H1 (cell line): ENCODE results near the gene CS. TPM values are rescaled to one million over a fixed set of nuclear protein-coding genes. Genes with fewer than 3 reads are reported as not detected.

Experiments used
- CTCF ChIA-PET: fragments of 300-600 bp; sonication (Branson Sonifier 250); formaldehyde crosslinking; loops from one replicate; lab custom pipeline; 2021; ENCODE audit not compliant: partially characterized antibody; lab: Charles Lee
- POLR2A ChIA-PET: fragments of 300-600 bp; sonication (Branson Sonifier 250); formaldehyde crosslinking; loops from one replicate; lab custom pipeline; 2021; ENCODE audit warnings: inconsistent platforms; ENCODE audit not compliant: partially characterized antibody; lab: Charles Lee
- DNase-seq, 2 experiments: peaks; one replicate each; pipeline versions ENCODE4 v3.0.0 to v3.0.0-alpha.2; 2010 to 2022; ENCODE audit warnings: low spot score in 2 of 2, low read depth in 1 of 2, mixed read lengths in 1 of 2
- FAIRE-seq: peaks from 2 replicates; lab custom pipeline; 2011; peaks lifted over from hg19 to GRCh38; lab: Jason Lieb, UNC
- H2AFZ ChIP-seq: 2 replicates; pipeline ENCODE4 v1.8.1; 2012; ENCODE audit warnings: low read length, inconsistent platforms
- H2AK5ac ChIP-seq: 2 replicates; pipeline ENCODE4 v1.6.1; 2013; ENCODE audit warnings: low read depth, low read length
- H2BK120ac ChIP-seq: replicated peaks from 2 replicates; pipeline ENCODE3; 2013; ENCODE audit warnings: low read depth, low read length, inconsistent platforms
- H2BK12ac ChIP-seq: 2 replicates; pipeline ENCODE4 v1.6.1; 2013; ENCODE audit warnings: low read depth, low read length
- H2BK15ac ChIP-seq: 2 replicates; pipeline ENCODE4 v1.6.1; 2013; ENCODE audit warnings: low read length
- H2BK20ac ChIP-seq: 2 replicates; pipeline ENCODE4 v1.6.1; 2013; ENCODE audit warnings: low read length
- H2BK5ac ChIP-seq: 2 replicates; pipeline ENCODE4 v1.6.1; 2013; ENCODE audit warnings: low read depth, low read length
- H3K14ac ChIP-seq: 2 replicates; pipeline ENCODE4 v1.6.1; 2013; ENCODE audit warnings: inconsistent platforms; ENCODE audit not compliant: insufficient read length
- H3K18ac ChIP-seq: 2 replicates; pipeline ENCODE4 v1.6.1; 2013; ENCODE audit warnings: low read length; ENCODE audit errors: extremely low read depth
- H3K23ac ChIP-seq: 2 replicates; pipeline ENCODE4 v1.6.1; 2013; ENCODE audit warnings: inconsistent platforms; ENCODE audit not compliant: insufficient read length
- H3K23me2 ChIP-seq: 2 replicates; pipeline ENCODE4 v1.6.1; 2013; ENCODE audit warnings: low read depth, low read length
- H3K27ac ChIP-seq: 2 replicates; pipeline ENCODE4 v1.6.1; 2011; ENCODE audit warnings: low read depth, low read length, inconsistent platforms
- H3K27me3 ChIP-seq, 4 experiments: replicated peaks in 1 of 4; 1 replicate in 1 of 4; 2 replicates in 3 of 4; pipeline versions ENCODE4 v1.6.1 to v1.8.1; 2011 to 2013; ENCODE audit warnings: low read length in 3 of 4, mild to moderate bottlenecking in 3 of 4, inconsistent platforms in 2 of 4, mixed read lengths in 2 of 4, moderate library complexity in 1 of 4; ENCODE audit not compliant: control insufficient read depth in 3 of 4, insufficient read depth in 3 of 4; ENCODE audit errors: extremely low read depth in 1 of 4
- H3K36me3 ChIP-seq, 4 experiments: 2 replicates each; pipeline versions ENCODE4 v1.6.1 to v1.8.1; 2011 to 2013; ENCODE audit warnings: mild to moderate bottlenecking in 4 of 4, low read length in 3 of 4, moderate library complexity in 2 of 4, control low read depth in 1 of 4, inconsistent platforms in 1 of 4; ENCODE audit not compliant: insufficient read depth in 4 of 4, control insufficient read depth in 2 of 4
- H3K4ac ChIP-seq: replicated peaks from 2 replicates; pipeline ENCODE3; 2013; ENCODE audit warnings: low read length, low read depth, mixed read lengths, inconsistent platforms; ENCODE audit not compliant: insufficient read length
- H3K4me1 ChIP-seq, 4 experiments: replicated peaks in 1 of 4; 1 replicate in 1 of 4; 2 replicates in 3 of 4; pipeline versions ENCODE4 v1.6.1 to v1.8.1; 2011 to 2013; ENCODE audit warnings: low read length in 3 of 4, inconsistent platforms in 2 of 4, mixed read lengths in 1 of 4; ENCODE audit not compliant: insufficient read depth in 4 of 4, control insufficient read depth in 3 of 4
- H3K4me2 ChIP-seq, 2 experiments: 2 replicates each; pipeline versions ENCODE4 v1.6.1 to v1.8.1; 2011 to 2013; ENCODE audit warnings: low read depth in 2 of 2, low read length in 2 of 2, control low read depth in 1 of 2, inconsistent platforms in 1 of 2, mild to moderate bottlenecking in 1 of 2; ENCODE audit not compliant: insufficient read depth in 1 of 2
- H3K4me3 ChIP-seq, 4 experiments: fragments of 200-600, 300-600 bp in 1 of 4; sonication (generic), shearing (Covaris generic), sonication (Bioruptor Twin) in 1 of 4; 2 replicates each; pipeline versions ENCODE4 v1.5.1 to v1.8.1; 2011 to 2016; ENCODE audit warnings: low read length in 4 of 4, low read depth in 3 of 4, control low read depth in 2 of 4, inconsistent platforms in 2 of 4, mild to moderate bottlenecking in 2 of 4, mixed read lengths in 1 of 4, moderate library complexity in 1 of 4; ENCODE audit not compliant: insufficient read depth in 2 of 4; ENCODE audit errors: extremely low read depth in 1 of 4
- H3K56ac ChIP-seq: replicated peaks from 2 replicates; pipeline ENCODE3; 2013; ENCODE audit warnings: low read depth, mild to moderate bottlenecking, mixed read lengths, low read length, inconsistent platforms; ENCODE audit not compliant: insufficient read length
- H3K79me1 ChIP-seq: 2 replicates; pipeline ENCODE4 v1.6.1; 2013; ENCODE audit warnings: low read depth, low read length, control low read depth
- H3K79me2 ChIP-seq, 2 experiments: 2 replicates each; pipeline versions ENCODE4 v1.6.1 to v1.8.1; 2012 to 2013; ENCODE audit warnings: low read length in 2 of 2, mild to moderate bottlenecking in 2 of 2, inconsistent platforms in 1 of 2; ENCODE audit not compliant: insufficient read depth in 2 of 2, control insufficient read depth in 1 of 2
- H3K9ac ChIP-seq, 4 experiments: replicated peaks in 1 of 4; 1 replicate in 1 of 4; 2 replicates in 3 of 4; pipeline versions ENCODE4 v1.6.1 to v1.8.1; 2011 to 2013; ENCODE audit warnings: low read depth in 3 of 4, low read length in 3 of 4, control low read depth in 2 of 4, mild to moderate bottlenecking in 2 of 4, moderate library complexity in 2 of 4, inconsistent platforms in 1 of 4; ENCODE audit errors: extremely low read depth in 1 of 4
- H3K9me3 ChIP-seq, 2 experiments: 2 replicates each; pipeline versions ENCODE4 v1.6.1 to v1.8.1; 2012 to 2013; ENCODE audit warnings: mild to moderate bottlenecking in 2 of 2, moderate library complexity in 2 of 2, control low read depth in 1 of 2, inconsistent platforms in 1 of 2, low read depth in 1 of 2, low read length in 1 of 2, mixed read lengths in 1 of 2; ENCODE audit not compliant: insufficient read depth in 2 of 2
- H4K20me1 ChIP-seq, 2 experiments: replicated peaks in 1 of 2; 2 replicates each; pipeline versions ENCODE3 to v1.8.1; 2011 to 2013; ENCODE audit warnings: inconsistent platforms in 2 of 2, low read length in 2 of 2, mild to moderate bottlenecking in 1 of 2; ENCODE audit not compliant: insufficient read depth in 2 of 2, control insufficient read depth in 1 of 2
- H4K5ac ChIP-seq: 2 replicates; pipeline ENCODE4 v1.6.1; 2013; ENCODE audit warnings: low read length, low read depth, mixed read lengths, inconsistent platforms; ENCODE audit not compliant: insufficient read length
- H4K8ac ChIP-seq: 2 replicates; pipeline ENCODE4 v1.8.0; 2013; ENCODE audit warnings: mild to moderate bottlenecking, moderate library complexity, low read length, inconsistent platforms; ENCODE audit not compliant: insufficient read depth; ENCODE audit errors: extremely low read depth
- H4K91ac ChIP-seq: replicated peaks from 2 replicates; pipeline ENCODE3; 2013; ENCODE audit warnings: low read length, mixed read lengths, inconsistent platforms; ENCODE audit not compliant: insufficient read length
- ATF3 ChIP-seq: IDR thresholded peaks from 2 replicates; pipeline ENCODE4 v1.6.1; 2011; ENCODE audit warnings: low read depth, mild to moderate bottlenecking, low read length; ENCODE audit not compliant: insufficient read depth
- CEBPB ChIP-seq: IDR thresholded peaks from 2 replicates; pipeline ENCODE4 v1.6.1; 2012; ENCODE audit warnings: low read depth, low read length
- CREB1 ChIP-seq: IDR thresholded peaks from 2 replicates; pipeline ENCODE4 v1.6.1; 2012; ENCODE audit warnings: inconsistent platforms
- GABPA ChIP-seq: IDR thresholded peaks from 2 replicates; pipeline ENCODE4 v1.6.1; 2011; ENCODE audit warnings: mild to moderate bottlenecking, low read length, moderate library complexity, borderline replicate concordance; ENCODE audit not compliant: insufficient read depth
- JUN ChIP-seq: IDR thresholded peaks from 2 replicates; pipeline ENCODE4 v1.6.1; 2011; ENCODE audit warnings: low read depth, mild to moderate bottlenecking, improper control_type of control experiment, low read length
- KDM5A ChIP-seq: fragments of 200-600 bp; IDR thresholded peaks from 2 replicates; pipeline ENCODE4 v1.7.1; 2012; ENCODE audit warnings: mild to moderate bottlenecking, low read length, inconsistent platforms, mixed read lengths
- POLR2A ChIP-seq, 2 experiments: IDR thresholded peaks; 1 replicate in 1 of 2; 2 replicates in 1 of 2; pipeline ENCODE4 v1.6.1; 2011; ENCODE audit warnings: low read depth in 2 of 2, low read length in 2 of 2, mild to moderate bottlenecking in 2 of 2; ENCODE audit errors: control extremely low read depth in 1 of 2
- POLR2AphosphoS5 ChIP-seq: IDR thresholded peaks from 2 replicates; pipeline ENCODE4 v1.6.1; 2011; ENCODE audit warnings: low read depth, low read length
- SUZ12 ChIP-seq: fragments of 200-600 bp; sonication (generic); IDR thresholded peaks from 2 replicates; pipeline ENCODE4 v1.6.1; 2012; ENCODE audit warnings: mild to moderate bottlenecking, inconsistent platforms, low read length, moderate library complexity, mixed read lengths
- YY1 ChIP-seq: IDR thresholded peaks from 2 replicates; pipeline ENCODE4 v1.6.1; 2011; ENCODE audit warnings: low read depth, mild to moderate bottlenecking, low read length
- ZNF274 ChIP-seq: IDR thresholded peaks from 2 replicates; pipeline ENCODE4 v1.7.0; 2012; ENCODE audit warnings: low read length, borderline replicate concordance; ENCODE audit errors: extremely low read depth
- WGBS, 2 experiments: shearing (Covaris generic) in 1 of 2; methylation state at CpG; one replicate each; pipeline versions ENCODE4 v1.1.6 to v1.1.7; 2013 to 2015; ENCODE audit warnings: low lambda C conversion rate in 2 of 2, mixed read lengths in 2 of 2, inconsistent platforms in 1 of 2, low coverage in 1 of 2, missing lambda C conversion rate in 1 of 2; ENCODE audit not compliant: insufficient replicate concordance in 2 of 2, insufficient coverage in 1 of 2, insufficient read length in 1 of 2; ENCODE audit errors: extremely low coverage in 1 of 2, missing lambda C conversion rate in 1 of 2; 5-methylcytosine and 5-hydroxymethylcytosine counted together
- polyA plus RNA-seq, 7 experiments: library from polyadenylated mRNA; depleted of rRNA in 3 of 7; stranded (reverse) in 5 of 7; unstranded in 2 of 7; fragments of >200 nt in 5 of 7; fragments of 200-250 nt in 2 of 7; gene quantifications; 1 replicate in 5 of 7; 2 replicates in 1 of 7; 4 replicates in 1 of 7; pipeline versions ENCODE4 v1.2.1 to v1.2.3, GENCODE V29; 2011 to 2013; ENCODE audit warnings: missing spikeins in 2 of 7, mixed read lengths in 2 of 7
- total RNA-seq: library from RNA; stranded (reverse); fragmentation: NEBNext Ultra II Directional; extraction: Animal tissue kit (Norgen Biotek cat#: 25700); gene quantifications from 2 replicates; pipeline ENCODE4 v1.2.1, GENCODE V29; 2021

The CS gene
- total and polyA plus RNA-seq, 2 of the 8 experiments (the other 6 are each of a cell fraction or from before 2014, with no cell fraction given) = 96.6 to 238 TPM

DNA sequence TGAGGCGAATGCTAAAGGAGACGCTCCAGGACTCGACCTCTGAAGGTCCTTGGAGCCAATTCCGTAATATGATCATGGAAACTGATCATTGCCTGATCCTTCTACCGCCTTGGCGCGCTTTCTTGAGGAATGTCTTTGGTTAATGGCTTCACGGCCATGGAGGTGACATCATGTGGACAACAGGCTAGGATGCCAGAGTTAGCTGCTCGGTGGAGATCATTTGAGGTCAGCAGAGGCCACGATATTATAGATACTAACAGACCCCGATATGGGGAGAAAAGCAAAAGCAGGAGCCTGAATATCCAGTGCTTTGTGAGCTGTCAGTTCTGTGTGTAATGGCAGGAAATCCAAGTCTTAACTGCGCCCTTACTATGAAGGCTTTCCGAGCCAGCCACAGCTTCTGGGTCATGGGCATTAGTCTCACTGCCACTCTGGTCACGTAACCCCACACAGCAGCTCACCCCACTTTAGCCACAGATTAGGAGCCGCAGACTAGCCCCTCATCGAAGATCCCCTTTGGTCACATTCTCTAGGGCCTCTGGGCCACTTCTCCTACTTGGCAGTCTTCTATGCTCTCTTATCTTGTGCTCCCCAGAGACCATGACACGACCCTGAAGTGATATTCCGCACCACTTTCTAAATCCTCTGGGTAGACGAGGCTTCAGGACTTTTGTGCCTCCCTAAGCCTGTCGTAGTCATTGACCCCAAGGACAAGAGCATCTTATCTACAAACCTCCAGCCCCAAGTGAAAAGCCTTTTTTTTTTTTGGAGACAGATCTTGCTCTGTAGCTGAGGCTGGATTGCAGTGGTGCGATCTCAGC lies 724 bp upstream of the CS start:
- Histone ChIP-seq H3K23ac (no peak overlapping the region), H3K9me3 (no peaks in the 10 kb centered on the region), H3K4me2 (peak overlapping the region; percentile 82 to 89), H3K4me1 (peaks cover 0 to 9% (median 2%) of the 10 kb centered on the region in 4 experiments; a peak in 4 of 7 replicates), H2BK12ac (peak overlapping the region; percentile 77; the same call in 1 of the 2 replicates), H4K5ac (peak overlapping the region; percentile 10), H3K18ac (peak overlapping the region; percentile 86), H3K9ac (peak overlapping the region in 3 of 4 experiments; percentile 0 to 71 (median 49); a peak in 3 of 7 replicates), H2BK120ac (no peak overlapping the region), H3K14ac (no peak overlapping the region), H3K4ac (no peak overlapping the region), H3K79me2 (peaks cover 12 to 38% of the 10 kb centered on the region in 2 experiments), H2BK15ac (no peak overlapping the region), H3K23me2 (peaks cover 3% of the 10 kb centered on the region; the same call in 1 of the 2 replicates), H4K8ac (peak overlapping the region; percentile 63; the same call in 1 of the 2 replicates), H3K56ac (no peak overlapping the region), H2AFZ (no peak overlapping the region), H3K27me3 (no peaks in the 10 kb centered on the region), H4K20me1 (peaks cover 0 to 2% of the 10 kb centered on the region in 2 experiments), H2AK5ac (no peak overlapping the region), H3K36me3 (peaks cover 2 to 14% (median 8%) of the 10 kb centered on the region in 4 experiments; a peak in 5 of 8 replicates), H2BK5ac (peak overlapping the region; percentile 86), H2BK20ac (no peak overlapping the region), H3K79me1 (no peaks in the 10 kb centered on the region), H4K91ac (no peak overlapping the region), H3K27ac (peak overlapping the region; percentile 78), H3K4me3 (peak overlapping the region; percentile 34 to 99 (median 96); a peak in 7 of 8 replicates)
- FAIRE-seq (no peak), DNase-seq (peak in 1 of 2 experiments; percentile 46)
- CTCF ChIA-PET = interaction anchor here (0.5 to 1.6 kb wide), 6 partner anchors 22 to 1902 kb away, joined by 3 to 4 read pairs (median 3); partner anchors contain the start of gene SMARCC2
- 60% methylated on average over 20 of the region's 21 CpGs; no CpG with 5 or more reads in 1 of the 2 experiments for WGBS, 2 experiments
- POLR2A ChIA-PET = interaction anchor here (0.7 to 2.1 kb wide), 13 partner anchors 17 to 184 kb away, joined by 3 to 14 read pairs (median 4); partner anchors contain the start of genes ANKRD52, COQ10A, IL23A and PAN2
- TF ChIP-seq POLR2AphosphoS5 = no peak; the same call in 1 of the 2 replicates
- no peak for TF ChIP-seq GABPA
- TF ChIP-seq CREB1 = no peak; the same call in 1 of the 2 replicates
- no peak for TF ChIP-seq SUZ12
- TF ChIP-seq ATF3 = no peak
- no peak for TF ChIP-seq CEBPB
- no peak for TF ChIP-seq JUN
- no peak for TF ChIP-seq ZNF274
- TF ChIP-seq YY1 = peak; percentile 17; the same call in 1 of the 2 replicates
- no peak for TF ChIP-seq KDM5A
- peak; percentile 23 to 67; a peak in 2 of 3 replicates for TF ChIP-seq POLR2A (IDR thresholded peaks at IDR 0.05; ENCODE audit: control extremely low read depth in 1 of 2, low read depth in 2 of 2, low read length in 2 of 2)
